ENCODE measurements around the gene MZT2B. TPM values are rescaled to one million over a fixed set of nuclear protein-coding genes. Genes with fewer than 3 reads are reported as not detected.
"Not testable (repeated sequence)": the region's sequence is repeated elsewhere in the genome, so short reads cannot be mapped to it uniquely, and the experiment has no call there.

MZT2B gene
- total RNA-seq, 1 donor from 2014 or later, result 73.9 TPM

- no peak for DNase-seq
These were observed 29.1 kb upstream of the MZT2B start for GRCh38 chr2:130152816-130153595.

- DNase-seq, result not testable (repeated sequence)
These were observed 28.2 kb upstream of the MZT2B start for GRCh38 chr2:130153721-130154422.

- DNase-seq, result not testable (repeated sequence)
These were observed 27.7 kb upstream of the MZT2B start for GRCh38 chr2:130154423-130154770.

- DNase-seq, result no peak
These were observed 27.0 kb upstream of the MZT2B start for GRCh38 chr2:130154773-130155765.

GRCh38 chr2:130155956-130156623 lies 26.0 kb upstream of the MZT2B start:
- not testable (repeated sequence) for DNase-seq

GRCh38 chr2:130156624-130157004 lies 25.4 kb upstream of the MZT2B start:
- DNase-seq, result no peak

- not testable (repeated sequence) for DNase-seq
These were observed 24.7 kb upstream of the MZT2B start for GRCh38 chr2:130157354-130157753.

- DNase-seq, result not testable (repeated sequence)
These were observed 24.1 kb upstream of the MZT2B start for GRCh38 chr2:130157825-130158514.

GRCh38 chr2:130158631-130159030 lies 23.4 kb upstream of the MZT2B start:
- no peak for DNase-seq

- not testable (repeated sequence) for DNase-seq
These were observed 22.7 kb upstream of the MZT2B start for GRCh38 chr2:130159376-130159775.

- DNase-seq, result no peak
These were observed 21.9 kb upstream of the MZT2B start for GRCh38 chr2:130160131-130160530.

GRCh38 chr2:130160838-130161705 lies 21.0 kb upstream of the MZT2B start:
- DNase-seq, result not testable (repeated sequence)

- not testable (repeated sequence) for DNase-seq
These were observed 19.6 kb upstream of the MZT2B start for GRCh38 chr2:130162486-130162885.

GRCh38 chr2:130162968-130163367 lies 19.1 kb upstream of the MZT2B start:
- DNase-seq, result no peak

- no peak for DNase-seq
These were observed 16.6 kb upstream of the MZT2B start for GRCh38 chr2:130165293-130166016.

GRCh38 chr2:130166611-130167010 lies 15.5 kb upstream of the MZT2B start:
- DNase-seq, result not testable (repeated sequence)

GRCh38 chr2:130169163-130169562 lies 12.9 kb upstream of the MZT2B start:
- not testable (repeated sequence) for DNase-seq

GRCh38 chr2:130169896-130170295 lies 12.2 kb upstream of the MZT2B start:
- DNase-seq, result no peak

GRCh38 chr2:130174866-130175265 lies 7.2 kb upstream of the MZT2B start:
- not testable (repeated sequence) for DNase-seq

All from occipital lobe (tissue), 2 donors.